Astrocyte of the spinal cord (primary cell): Measurements from ENCODE around the gene TNFSF13.

ENCODE experiments used
- DNase-seq: peaks from one replicate; pipeline ENCODE4 v3.0.0; 2011; ENCODE audit warnings: low read depth, low spot score
- H3K4me3 ChIP-seq: 2 replicates; pipeline ENCODE4 v1.5.1; 2011; ENCODE audit warnings: low read depth, mild to moderate bottlenecking, low read length, moderate library complexity
- CTCF ChIP-seq: IDR thresholded peaks from 2 replicates; pipeline ENCODE4 v1.5.1; 2012; ENCODE audit warnings: low read depth, mild to moderate bottlenecking, low read length, inconsistent platforms
- in situ Hi-C: cut with HindIII; loops from 2 replicates; pipeline ENCODE4 v1.10.0; 2017; ENCODE audit warnings: low sequenced_read_pairs

Gene TNFSF13

GRCh38 chr17:7551396-7551795, 7.2 kb upstream of the TNFSF13 start:
- TF ChIP-seq CTCF, result no peak
- in situ Hi-C loops, result no loop called here
- H3K4me3 ChIP-seq, result no peak overlapping the region
- DNase-seq, result no peak

GRCh38 chr17:7552621-7553051, 5.9 kb upstream of the TNFSF13 start:
- no peak for TF ChIP-seq CTCF
- no peak overlapping the region for H3K4me3 ChIP-seq
- DNase-seq, result no peak
- in situ Hi-C loops, result no loop called here

- in situ Hi-C loops, result no loop called here
- no peak overlapping the region for H3K4me3 ChIP-seq
- TF ChIP-seq CTCF, result no peak
- no peak for DNase-seq
These were observed 5.2 kb upstream of the TNFSF13 start for GRCh38 chr17:7553356-7553755.

- DNase-seq, result no peak
- no peak overlapping the region for H3K4me3 ChIP-seq
- peak; percentile 22 for TF ChIP-seq CTCF
- in situ Hi-C loops, result no loop called here
These were observed 3.1 kb upstream of the TNFSF13 start for GRCh38 chr17:7555320-7555948.

GRCh38 chr17:7556627-7557026, 1.9 kb upstream of the TNFSF13 start:
- in situ Hi-C loops, result no loop called here
- H3K4me3 ChIP-seq, result no peak overlapping the region
- TF ChIP-seq CTCF, result no peak
- no peak for DNase-seq

GRCh38 chr17:7557147-7557764, 1.3 kb upstream of the TNFSF13 start:
- H3K4me3 ChIP-seq, result no peak overlapping the region
- DNase-seq, result no peak
- in situ Hi-C loops, result no loop called here
- TF ChIP-seq CTCF, result no peak
